Measurements from ENCODE around the gene DDR2.

Gene DDR2

GRCh38 chr1:162641114-162641513 is 8.8 kb downstream of the DDR2 start:
- Histone ChIP-seq H3K27ac (no peak overlapping the region), H3K4me3 (ENCODE audit: low read depth, low read length) (no peak overlapping the region), H3K27me3 (replicated peaks) (no peaks in the 10 kb centered on the region), H3K36me3 (replicated peaks) (peaks cover 5% of the 10 kb centered on the region)
- TF ChIP-seq CTCF (IDR thresholded peaks at IDR 0.05; ENCODE audit: low read depth, low read length, missing control alignments) = no peak
- DNase-seq = no peak
- in situ Hi-C loops (cut with HindIII; ENCODE audit: low pct_ligation_motif_present, low sequenced_read_pairs) = no loop called here

GRCh38 chr1:162644986-162645314 is 12.7 kb downstream of the DDR2 start:
- TF ChIP-seq CTCF (IDR thresholded peaks at IDR 0.05; ENCODE audit: low read depth, low read length, missing control alignments) = no peak
- in situ Hi-C loops (cut with HindIII; ENCODE audit: low pct_ligation_motif_present, low sequenced_read_pairs) = no loop called here
- Histone ChIP-seq H3K36me3 (replicated peaks) (peaks cover 5% of the 10 kb centered on the region), H3K4me3 (ENCODE audit: low read depth, low read length) (no peak overlapping the region), H3K27ac (no peak overlapping the region), H3K27me3 (replicated peaks) (no peaks in the 10 kb centered on the region)
- no peak for DNase-seq

- no peak for TF ChIP-seq CTCF (IDR thresholded peaks at IDR 0.05; ENCODE audit: low read depth, low read length, missing control alignments)
- H3K4me3 ChIP-seq (ENCODE audit: low read depth, low read length) = no peak overlapping the region
- DNase-seq = no peak
- no peaks in the 10 kb centered on the region for H3K27me3 ChIP-seq (replicated peaks)
- H3K27ac ChIP-seq = no peak overlapping the region
- peaks cover 5% of the 10 kb centered on the region for H3K36me3 ChIP-seq (replicated peaks)
- in situ Hi-C loops (cut with HindIII; ENCODE audit: low pct_ligation_motif_present, low sequenced_read_pairs) = no loop called here
Observed at GRCh38 chr1:162645666-162646065, 13.4 kb downstream of the DDR2 start.

- TF ChIP-seq CTCF (IDR thresholded peaks at IDR 0.05; ENCODE audit: low read depth, low read length, missing control alignments) = no peak
- Histone ChIP-seq H3K4me3 (ENCODE audit: low read depth, low read length) (no peak overlapping the region), H3K36me3 (replicated peaks) (no peaks in the 10 kb centered on the region), H3K27ac (no peak overlapping the region), H3K27me3 (replicated peaks) (no peaks in the 10 kb centered on the region)
- in situ Hi-C loops (cut with HindIII; ENCODE audit: low pct_ligation_motif_present, low sequenced_read_pairs) = no loop called here
- no peak for DNase-seq
Observed at GRCh38 chr1:162649583-162649982, 17.3 kb downstream of the DDR2 start.

GRCh38 chr1:162654915-162655620 is 22.8 kb downstream of the DDR2 start:
- in situ Hi-C loops (cut with HindIII; ENCODE audit: low pct_ligation_motif_present, low sequenced_read_pairs) = no loop called here

More at GRCh38 chr1:162654915-162655620, 22.8 kb downstream of the DDR2 start:
- Histone ChIP-seq H3K27ac (no peak overlapping the region), H3K4me3 (ENCODE audit: low read depth, low read length) (no peak overlapping the region), H3K27me3 (replicated peaks) (no peaks in the 10 kb centered on the region), H3K36me3 (replicated peaks) (peaks cover 9% of the 10 kb centered on the region)
- no peak for DNase-seq
- TF ChIP-seq CTCF (IDR thresholded peaks at IDR 0.05; ENCODE audit: low read depth, low read length, missing control alignments) = no peak
